Measurements from ENCODE around the gene RNF31.
A peak's percentile ranks its signal among the peaks of the same experiment; 100 is the strongest.

Gene RNF31

GRCh38 chr14:24143511-24143910 lies 3.8 kb upstream of the RNF31 start:
- no peaks in the 10 kb centered on the region for H3K27me3 ChIP-seq (ENCODE audit: control insufficient read depth in 1 of 2, insufficient read depth in 2 of 2, low read length in 2 of 2)
- H3K4me3 ChIP-seq (ENCODE audit: low read depth in 1 of 2, low read length in 2 of 2), result no peak overlapping the region
- peaks cover 24% of the 10 kb centered on the region for H3K4me1 ChIP-seq (ENCODE audit: insufficient read depth, low read length)
- H3K36me3 ChIP-seq (ENCODE audit: insufficient read depth, low read length), result peaks cover 26% of the 10 kb centered on the region
- H3K9ac ChIP-seq (ENCODE audit: low read length), result no peak overlapping the region
- H3K27ac ChIP-seq (ENCODE audit: low read depth, low read length), result no peak overlapping the region
- no peaks in the 10 kb centered on the region for H3K9me3 ChIP-seq (ENCODE audit: low read length)

DNA sequence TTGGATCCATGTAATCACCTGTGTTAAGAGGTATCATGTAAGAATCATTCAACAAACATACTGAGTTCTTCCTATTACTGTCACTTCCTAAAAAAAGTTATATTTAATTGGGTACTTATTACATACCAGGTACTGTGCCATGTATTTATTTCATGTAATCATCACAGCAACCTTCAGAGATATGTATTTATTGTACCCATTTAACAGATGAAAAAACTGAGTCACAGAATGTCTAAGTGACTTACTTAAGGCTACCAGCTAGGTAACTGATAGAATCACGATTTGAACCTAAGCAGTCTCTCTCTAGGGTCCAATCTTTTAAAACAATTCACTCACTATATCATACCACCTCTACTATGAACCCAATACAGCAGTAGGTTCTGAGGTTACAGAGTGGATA lies 2.8 kb upstream of the RNF31 start:
- Histone ChIP-seq H3K27ac (ENCODE audit: low read depth, low read length) (no peak overlapping the region), H3K9me3 (ENCODE audit: low read length) (no peaks in the 10 kb centered on the region), H3K4me1 (ENCODE audit: insufficient read depth, low read length) (peaks cover 33% of the 10 kb centered on the region), H3K27me3 (ENCODE audit: control insufficient read depth in 1 of 2, insufficient read depth in 2 of 2, low read length in 2 of 2) (no peaks in the 10 kb centered on the region), H3K9ac (ENCODE audit: low read length) (no peak overlapping the region), H3K4me3 (ENCODE audit: low read depth in 1 of 2, low read length in 2 of 2) (no peak overlapping the region), H3K36me3 (ENCODE audit: insufficient read depth, low read length) (peaks cover 22% of the 10 kb centered on the region)

- H3K9ac ChIP-seq (ENCODE audit: low read length), result no peak overlapping the region
- H3K27ac ChIP-seq (ENCODE audit: low read depth, low read length), result no peak overlapping the region
- peak overlapping the region in 1 of 2 donors; percentile 88 for H3K4me3 ChIP-seq (ENCODE audit: low read depth in 1 of 2, low read length in 2 of 2)
- H3K4me1 ChIP-seq (ENCODE audit: insufficient read depth, low read length), result peaks cover 36% of the 10 kb centered on the region
- H3K9me3 ChIP-seq (ENCODE audit: low read length), result no peaks in the 10 kb centered on the region
- H3K27me3 ChIP-seq (ENCODE audit: control insufficient read depth in 1 of 2, insufficient read depth in 2 of 2, low read length in 2 of 2), result no peaks in the 10 kb centered on the region
- H3K36me3 ChIP-seq (ENCODE audit: insufficient read depth, low read length), result peaks cover 25% of the 10 kb centered on the region
Measured at GRCh38 chr14:24145219-24145618, 2.1 kb upstream of the RNF31 start.

- Histone ChIP-seq H3K4me3 (ENCODE audit: low read depth in 1 of 2, low read length in 2 of 2) (peak overlapping the region; percentile 14 to 88), H3K9ac (ENCODE audit: low read length) (peak overlapping the region; percentile 83), H3K27me3 (ENCODE audit: control insufficient read depth in 1 of 2, insufficient read depth in 2 of 2, low read length in 2 of 2) (no peaks in the 10 kb centered on the region), H3K27ac (ENCODE audit: low read depth, low read length) (peak overlapping the region; percentile 99), H3K36me3 (ENCODE audit: insufficient read depth, low read length) (peaks cover 30% of the 10 kb centered on the region), H3K4me1 (ENCODE audit: insufficient read depth, low read length) (peaks cover 36% of the 10 kb centered on the region), H3K9me3 (ENCODE audit: low read length) (no peaks in the 10 kb centered on the region)
Measured at GRCh38 chr14:24145690-24146452, 1.4 kb upstream of the RNF31 start.

DNA sequence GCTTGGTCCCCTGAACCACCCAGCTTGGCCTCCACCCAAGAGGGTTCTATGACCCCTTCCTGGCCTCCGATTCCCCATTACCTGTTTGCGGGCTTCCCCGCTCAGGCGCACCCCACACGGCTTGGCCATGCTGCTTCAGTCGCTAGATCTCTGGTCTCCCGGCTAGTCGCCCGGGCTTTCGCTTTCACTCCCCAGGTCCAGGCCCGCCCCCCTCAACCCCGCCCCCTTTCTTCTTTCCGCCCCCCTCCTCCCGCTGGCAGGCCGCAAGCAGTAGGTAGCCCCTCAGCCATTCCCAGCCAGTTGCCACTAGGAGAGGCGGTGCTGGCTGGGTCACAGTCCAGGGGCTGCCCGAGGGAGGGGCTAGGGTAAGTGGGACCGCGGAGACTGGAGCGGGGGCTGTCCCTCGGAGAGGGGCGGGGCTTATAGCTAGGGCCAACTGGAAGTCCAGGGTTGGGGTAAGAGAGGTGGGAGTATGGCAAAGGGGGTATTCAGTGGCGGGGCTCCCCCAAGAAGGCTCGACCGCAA lies 783 bp upstream of the RNF31 start, which contains the start of gene PSME2:
Gene PSME2 (minus strand): TSS at position 158 of the 525 bp plus-strand sequence. CDS start 29 bp downstream, at position 129.
- peak within 1 kb of the TSS; percentile 83 for H3K9ac ChIP-seq (ENCODE audit: low read length)
- peaks cover 36% of the 10 kb centered on the region for H3K4me1 ChIP-seq (ENCODE audit: insufficient read depth, low read length)
- peaks cover 37% of the 10 kb centered on the region for H3K36me3 ChIP-seq (ENCODE audit: insufficient read depth, low read length)
- no peaks in the 10 kb centered on the region for H3K9me3 ChIP-seq (ENCODE audit: low read length)
- peak within 1 kb of the TSS; percentile 86 to 88 for H3K4me3 ChIP-seq (ENCODE audit: low read depth in 1 of 2, low read length in 2 of 2)
- H3K27ac ChIP-seq (ENCODE audit: low read depth, low read length), result peak within 1 kb of the TSS; percentile 99
- no peaks in the 10 kb centered on the region for H3K27me3 ChIP-seq (ENCODE audit: control insufficient read depth in 1 of 2, insufficient read depth in 2 of 2, low read length in 2 of 2)

GRCh38 chr14:24147761-24148428 lies 597 bp downstream of the RNF31 start:
- Histone ChIP-seq H3K9ac (ENCODE audit: low read length) (peak overlapping the region; percentile 72), H3K36me3 (ENCODE audit: insufficient read depth, low read length) (peaks cover 48% of the 10 kb centered on the region), H3K27ac (ENCODE audit: low read depth, low read length) (peak overlapping the region; percentile 99), H3K4me3 (ENCODE audit: low read depth in 1 of 2, low read length in 2 of 2) (peak overlapping the region; percentile 86 to 88), H3K9me3 (ENCODE audit: low read length) (no peaks in the 10 kb centered on the region), H3K27me3 (ENCODE audit: control insufficient read depth in 1 of 2, insufficient read depth in 2 of 2, low read length in 2 of 2) (no peaks in the 10 kb centered on the region), H3K4me1 (ENCODE audit: insufficient read depth, low read length) (peaks cover 30% of the 10 kb centered on the region)

- Histone ChIP-seq H3K9me3 (ENCODE audit: low read length) (no peaks in the 10 kb centered on the region), H3K4me1 (ENCODE audit: insufficient read depth, low read length) (peaks cover 30% of the 10 kb centered on the region), H3K27me3 (ENCODE audit: control insufficient read depth in 1 of 2, insufficient read depth in 2 of 2, low read length in 2 of 2) (no peaks in the 10 kb centered on the region), H3K36me3 (ENCODE audit: insufficient read depth, low read length) (peaks cover 35% of the 10 kb centered on the region), H3K9ac (ENCODE audit: low read length) (no peak overlapping the region), H3K27ac (ENCODE audit: low read depth, low read length) (no peak overlapping the region), H3K4me3 (ENCODE audit: low read depth in 1 of 2, low read length in 2 of 2) (no peak overlapping the region)
Measured at GRCh38 chr14:24149302-24149969, 2.1 kb downstream of the RNF31 start.

DNA sequence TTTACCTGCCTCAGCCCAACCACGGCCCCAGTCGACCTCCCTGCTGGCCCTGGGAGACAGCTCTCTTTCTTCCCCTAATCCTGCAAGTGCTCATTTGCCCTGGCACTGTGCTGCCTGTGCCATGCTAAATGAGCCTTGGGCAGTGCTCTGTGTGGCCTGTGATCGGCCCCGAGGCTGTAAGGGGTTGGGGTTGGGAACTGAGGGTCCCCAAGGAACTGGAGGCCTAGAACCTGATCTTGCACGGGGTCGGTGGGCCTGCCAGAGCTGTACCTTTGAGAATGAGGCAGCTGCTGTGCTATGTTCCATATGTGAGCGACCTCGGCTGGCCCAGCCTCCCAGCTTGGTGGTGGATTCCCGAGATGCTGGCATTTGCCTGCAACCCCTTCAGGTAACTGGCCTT lies 2.8 kb downstream of the RNF31 start:
- Histone ChIP-seq H3K9me3 (ENCODE audit: low read length) (no peaks in the 10 kb centered on the region), H3K27me3 (ENCODE audit: control insufficient read depth in 1 of 2, insufficient read depth in 2 of 2, low read length in 2 of 2) (no peaks in the 10 kb centered on the region), H3K36me3 (ENCODE audit: insufficient read depth, low read length) (peaks cover 41% of the 10 kb centered on the region), H3K9ac (ENCODE audit: low read length) (no peak overlapping the region), H3K4me1 (ENCODE audit: insufficient read depth, low read length) (peaks cover 30% of the 10 kb centered on the region), H3K27ac (ENCODE audit: low read depth, low read length) (no peak overlapping the region), H3K4me3 (ENCODE audit: low read depth in 1 of 2, low read length in 2 of 2) (no peak overlapping the region)

DNA sequence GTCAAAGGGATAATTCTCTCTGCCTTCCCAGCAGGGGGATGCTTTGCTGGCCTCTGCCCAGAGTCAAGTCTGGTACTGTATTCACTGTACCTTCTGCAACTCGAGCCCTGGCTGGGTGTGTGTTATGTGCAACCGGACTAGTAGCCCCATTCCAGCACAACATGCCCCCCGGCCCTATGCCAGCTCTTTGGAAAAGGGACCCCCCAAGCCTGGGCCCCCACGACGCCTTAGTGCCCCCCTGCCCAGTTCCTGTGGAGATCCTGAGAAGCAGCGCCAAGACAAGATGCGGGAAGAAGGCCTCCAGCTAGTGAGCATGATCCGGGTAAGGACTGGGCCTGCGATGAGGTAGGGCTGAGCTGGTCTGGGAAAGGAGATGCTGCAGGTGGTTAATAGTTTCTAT lies 3.3 kb downstream of the RNF31 start:
- Histone ChIP-seq H3K4me3 (ENCODE audit: low read depth in 1 of 2, low read length in 2 of 2) (no peak overlapping the region), H3K36me3 (ENCODE audit: insufficient read depth, low read length) (peaks cover 46% of the 10 kb centered on the region), H3K27me3 (ENCODE audit: control insufficient read depth in 1 of 2, insufficient read depth in 2 of 2, low read length in 2 of 2) (no peaks in the 10 kb centered on the region)

GRCh38 chr14:24150993-24151392 lies 3.7 kb downstream of the RNF31 start:
- Histone ChIP-seq H3K36me3 (ENCODE audit: insufficient read depth, low read length) (peaks cover 50% of the 10 kb centered on the region), H3K9ac (ENCODE audit: low read length) (no peak overlapping the region), H3K9me3 (ENCODE audit: low read length) (no peaks in the 10 kb centered on the region), H3K4me1 (ENCODE audit: insufficient read depth, low read length) (peaks cover 22% of the 10 kb centered on the region), H3K27me3 (ENCODE audit: control insufficient read depth in 1 of 2, insufficient read depth in 2 of 2, low read length in 2 of 2) (no peaks in the 10 kb centered on the region), H3K4me3 (ENCODE audit: low read depth in 1 of 2, low read length in 2 of 2) (no peak overlapping the region), H3K27ac (ENCODE audit: low read depth, low read length) (no peak overlapping the region)

More for the DNA sequence above, 3.3 kb downstream of the RNF31 start:
- Histone ChIP-seq H3K27ac (ENCODE audit: low read depth, low read length) (no peak overlapping the region), H3K9ac (ENCODE audit: low read length) (no peak overlapping the region), H3K9me3 (ENCODE audit: low read length) (no peaks in the 10 kb centered on the region), H3K4me1 (ENCODE audit: insufficient read depth, low read length) (peaks cover 26% of the 10 kb centered on the region)

DNA sequence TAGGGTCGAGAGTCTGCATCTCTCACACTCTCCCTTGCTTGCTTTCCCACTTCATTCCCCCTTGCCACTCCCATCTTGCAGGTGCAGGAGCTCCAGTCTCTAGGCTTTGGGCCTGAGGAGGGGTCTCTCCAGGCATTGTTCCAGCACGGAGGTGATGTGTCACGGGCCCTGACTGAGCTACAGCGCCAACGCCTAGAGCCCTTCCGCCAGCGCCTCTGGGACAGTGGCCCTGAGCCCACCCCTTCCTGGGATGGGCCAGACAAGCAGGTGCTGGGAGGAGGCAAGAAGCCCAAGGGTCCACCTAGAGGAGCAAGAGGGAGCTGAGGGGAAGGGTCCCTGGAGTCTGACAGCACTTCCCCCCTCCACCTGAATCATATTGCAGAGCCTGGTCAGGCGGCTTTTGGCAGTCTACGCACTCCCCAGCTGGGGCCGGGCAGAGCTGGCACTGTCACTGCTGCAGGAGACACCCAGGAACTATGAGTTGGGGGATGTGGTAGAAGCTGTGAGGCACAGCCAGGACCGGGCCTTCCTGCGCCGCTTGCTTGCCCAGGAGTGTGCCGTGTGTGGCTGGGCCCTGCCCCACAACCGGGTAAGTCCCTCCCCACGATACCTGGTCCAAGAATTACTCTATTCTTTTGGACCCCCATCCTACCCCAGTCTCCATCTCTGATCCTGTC lies 4.2 kb downstream of the RNF31 start:
- Histone ChIP-seq H3K9me3 (ENCODE audit: low read length) (no peaks in the 10 kb centered on the region), H3K27me3 (ENCODE audit: control insufficient read depth in 1 of 2, insufficient read depth in 2 of 2, low read length in 2 of 2) (no peaks in the 10 kb centered on the region), H3K36me3 (ENCODE audit: insufficient read depth, low read length) (peaks cover 51% of the 10 kb centered on the region), H3K9ac (ENCODE audit: low read length) (no peak overlapping the region), H3K27ac (ENCODE audit: low read depth, low read length) (no peak overlapping the region), H3K4me3 (ENCODE audit: low read depth in 1 of 2, low read length in 2 of 2) (no peak overlapping the region), H3K4me1 (ENCODE audit: insufficient read depth, low read length) (peaks cover 20% of the 10 kb centered on the region)

Measured in muscle layer of colon (tissue), 2 donors.